22Rv1 (cell line): ENCODE data around the gene PAXX.

Experiments
- CTCF ChIP-seq: fragments of 450-650 bp; IDR thresholded peaks from 2 replicates; pipeline ENCODE4 v1.5.1; 2017; ENCODE audit warnings: mild to moderate bottlenecking
- ZFX ChIP-seq: fragments of 450-650 bp; IDR thresholded peaks from 2 replicates; pipeline ENCODE4 v1.6.1; 2017; ENCODE audit warnings: antibody characterized with exemption, borderline replicate concordance

DNA sequence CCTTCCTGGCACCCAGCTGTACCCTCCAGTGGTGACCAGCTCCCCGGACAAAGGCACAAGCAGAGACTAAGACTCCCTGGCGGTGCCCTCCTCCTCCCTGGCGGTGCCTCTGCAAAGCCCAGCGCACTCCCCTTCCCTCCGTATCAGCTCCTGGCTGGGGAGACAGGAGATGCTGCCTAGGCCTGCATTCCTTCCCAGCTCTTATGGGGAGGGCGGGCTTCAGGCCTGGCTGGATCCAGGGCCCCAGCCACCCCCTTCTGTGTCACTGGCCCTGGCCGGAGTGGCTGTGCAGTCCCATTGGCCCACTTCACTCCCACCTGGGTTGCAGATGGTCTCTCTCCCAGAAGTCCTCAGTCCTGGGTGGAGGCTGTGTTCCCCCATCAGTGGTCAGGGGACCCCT is 33.7 kb upstream of the PAXX start:
- TF ChIP-seq CTCF: no peak
- TF ChIP-seq ZFX: no peak
